Middle frontal gyrus (tissue), 1 donor: ENCODE data around the gene GNG3.
"Not testable (repeated sequence)": the region's sequence is repeated elsewhere in the genome, so short reads cannot be mapped to it uniquely, and the experiment has no call there.

Source experiments
- DNase-seq: peaks from one replicate; pipeline ENCODE4 v3.0.0-alpha.2; 2015; ENCODE audit warnings: low spot score; ENCODE audit errors: extremely low spot score

GNG3 gene

DNA sequence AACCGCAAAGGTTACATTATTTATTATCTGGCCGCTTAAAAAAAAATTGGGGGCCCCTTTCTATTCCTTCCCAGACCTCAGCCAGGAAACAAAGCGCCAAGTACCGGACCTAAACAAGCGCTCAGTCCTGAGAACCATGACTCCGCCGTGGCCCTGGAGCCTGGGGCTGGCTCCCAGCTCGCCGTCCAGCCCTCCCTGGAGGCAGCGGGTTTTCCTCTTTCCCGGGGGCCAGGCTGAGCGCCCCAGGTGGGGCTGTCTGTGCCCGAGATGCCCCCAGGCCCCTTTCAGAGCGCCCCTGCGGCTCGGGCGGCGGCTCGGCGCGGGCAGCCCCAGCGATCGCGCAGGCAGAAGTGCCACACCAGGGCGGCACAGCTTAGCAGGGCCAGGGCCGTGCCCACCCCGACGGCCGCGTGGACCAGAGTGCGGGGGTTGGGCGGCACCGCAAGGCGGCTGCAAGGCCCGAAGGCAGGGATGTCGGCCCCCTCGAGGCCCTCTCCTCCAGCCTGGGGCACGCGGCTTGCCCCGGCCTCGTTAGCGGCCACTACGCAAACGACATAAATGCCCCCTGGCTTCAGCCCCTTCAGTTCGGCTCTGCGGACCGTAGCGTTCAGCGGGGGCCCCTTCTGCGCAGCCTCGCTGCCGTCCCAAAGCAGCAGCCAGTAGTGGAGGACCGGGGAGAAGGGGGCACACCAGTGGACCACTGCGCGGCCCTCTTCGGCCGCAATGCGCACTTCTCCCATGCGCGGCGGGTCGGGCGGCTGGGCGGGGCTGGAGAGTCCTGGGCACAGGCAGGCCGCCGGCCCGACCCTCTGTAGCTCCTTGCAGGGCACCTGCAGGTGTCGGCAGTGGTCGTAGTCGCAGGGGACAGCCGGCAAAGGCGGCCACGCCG lies 19.7 kb upstream of the GNG3 start:
- no peak for DNase-seq

DNA sequence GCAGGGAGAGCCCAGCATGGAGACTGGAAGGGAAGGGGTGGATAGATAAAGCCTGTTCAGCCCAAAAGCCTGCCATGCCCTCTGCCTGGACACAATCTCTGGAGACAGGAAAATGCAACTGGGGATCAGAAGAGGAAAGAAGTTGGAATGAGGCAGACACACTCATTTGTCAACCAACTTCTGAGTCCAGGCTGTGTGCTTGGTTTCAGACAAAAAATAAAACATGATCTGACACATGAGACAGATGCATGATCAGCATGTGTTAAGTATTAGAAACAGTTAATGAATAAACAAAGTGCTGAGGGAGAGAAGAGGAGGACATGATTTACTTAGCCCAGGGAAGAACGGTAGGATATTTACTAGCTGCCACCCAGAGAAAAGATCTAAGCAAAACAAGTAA lies 19.0 kb upstream of the GNG3 start:
- no peak for DNase-seq

DNA sequence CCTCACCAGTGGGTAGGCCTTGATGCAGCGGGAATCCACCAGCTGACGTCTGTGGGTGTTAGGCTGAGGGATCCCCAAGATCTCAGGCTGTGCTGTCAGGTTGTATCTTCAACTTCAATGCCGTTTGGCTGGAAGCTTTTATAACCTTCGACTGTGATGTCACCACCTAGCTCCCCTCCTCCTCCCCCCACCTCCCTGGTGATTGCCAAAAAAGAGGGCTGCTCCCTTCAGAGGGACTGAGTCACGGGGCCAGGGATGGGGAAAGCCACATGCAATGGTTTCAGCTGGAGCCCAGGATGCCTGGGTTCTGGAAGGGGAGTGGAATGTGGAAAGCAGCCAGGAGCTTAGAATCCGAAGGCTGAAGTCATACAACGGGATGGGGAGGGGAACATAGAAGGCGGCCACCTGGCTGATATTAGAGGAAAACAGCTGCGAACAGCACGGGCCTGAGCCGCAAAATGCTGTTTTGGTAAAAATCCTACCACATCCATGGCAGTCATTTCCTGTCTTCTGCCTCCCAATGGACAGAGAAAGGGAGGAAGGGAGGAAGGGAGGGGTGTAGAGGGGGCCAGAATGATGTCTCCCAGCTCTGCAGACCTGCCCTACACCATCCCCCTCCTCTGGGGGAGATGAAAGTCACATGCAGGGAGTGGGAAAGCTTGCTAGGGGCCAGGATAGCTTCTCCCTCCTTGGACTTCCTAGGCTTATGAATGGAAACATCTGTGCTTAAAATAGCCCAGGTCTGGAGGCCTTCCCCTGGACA lies 17.9 kb upstream of the GNG3 start, which contains the start of gene LRRN4CL:
LRRN4CL (minus strand) TSS at position 110 of the 763 bp plus-strand sequence. CDS start 1,022 bp downstream, outside the sequence.
- peak; percentile 31 for DNase-seq

DNA sequence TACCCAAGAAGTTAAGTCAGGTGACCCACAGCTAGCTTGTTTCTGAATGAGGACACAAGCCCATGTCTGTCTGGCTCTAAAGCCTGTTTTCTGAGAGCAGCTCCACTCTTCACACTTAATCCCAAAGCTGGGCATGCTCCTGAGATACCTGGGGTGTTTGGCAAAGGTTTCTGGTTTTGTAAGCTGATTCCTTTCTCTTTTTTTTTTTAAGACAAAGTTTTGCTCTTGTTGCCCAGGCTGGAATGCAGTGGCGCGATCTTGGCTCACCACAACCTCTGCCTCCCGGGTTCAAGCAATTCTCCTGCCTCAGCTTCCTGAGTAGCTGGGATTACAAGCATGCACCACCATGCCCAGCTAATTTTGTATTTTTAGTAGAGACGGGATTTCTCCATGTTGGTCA lies 13.9 kb upstream of the GNG3 start:
- not testable (repeated sequence) for DNase-seq

DNA sequence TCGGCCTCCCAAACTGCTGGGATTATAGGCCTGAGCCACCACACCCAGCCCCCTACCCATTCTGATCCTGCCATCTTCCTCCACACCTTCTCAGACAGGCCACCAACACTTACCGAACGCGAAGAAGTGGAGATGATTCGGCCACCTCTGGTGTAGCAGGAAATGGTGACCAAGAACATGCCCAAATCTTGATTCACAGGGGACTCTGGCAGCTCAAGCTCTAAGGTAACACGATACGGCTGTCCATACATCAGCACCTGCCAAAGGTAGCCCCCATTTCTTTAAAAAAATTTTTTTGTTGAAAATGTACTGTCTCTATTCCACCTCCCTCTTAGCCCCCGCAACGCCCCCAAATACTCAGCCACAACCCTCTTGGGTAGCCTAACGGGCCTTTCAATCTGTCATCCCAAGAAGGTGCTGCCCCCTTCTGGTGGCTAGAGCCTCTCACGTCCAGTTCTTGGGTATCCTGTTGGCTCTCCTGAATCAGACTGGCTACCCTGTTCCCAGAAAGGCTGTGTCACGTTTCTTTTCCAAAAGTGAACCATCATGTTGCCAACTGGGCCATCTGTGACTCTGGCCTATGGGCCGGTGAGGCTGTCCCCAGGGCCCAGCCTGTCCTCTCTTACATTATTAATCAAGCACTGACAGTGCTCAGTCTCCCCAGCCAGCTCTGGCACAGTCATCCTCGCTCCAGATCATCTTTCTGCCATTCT lies 12.9 kb upstream of the GNG3 start:
- DNase-seq, result no peak

DNA sequence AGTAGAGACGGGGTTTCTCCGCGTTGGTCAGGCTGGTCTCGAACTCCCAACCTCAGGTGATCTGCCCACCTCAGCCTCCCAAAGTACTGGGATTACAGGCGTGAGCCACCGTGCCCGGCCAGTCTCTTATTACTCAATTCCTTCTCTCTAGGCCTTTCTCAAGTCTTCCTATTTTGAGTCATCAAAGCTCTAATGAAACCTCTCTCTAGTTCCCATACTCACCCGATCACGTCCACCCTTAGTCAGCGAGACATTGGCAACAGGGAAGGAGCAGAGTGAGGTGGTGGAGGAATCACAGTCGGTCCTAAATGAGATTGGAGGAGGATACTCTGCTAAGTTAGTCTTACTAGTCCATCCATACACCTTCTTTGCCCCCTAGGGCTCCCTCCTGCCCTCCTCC lies 5.2 kb upstream of the GNG3 start:
- DNase-seq, result no peak

DNA sequence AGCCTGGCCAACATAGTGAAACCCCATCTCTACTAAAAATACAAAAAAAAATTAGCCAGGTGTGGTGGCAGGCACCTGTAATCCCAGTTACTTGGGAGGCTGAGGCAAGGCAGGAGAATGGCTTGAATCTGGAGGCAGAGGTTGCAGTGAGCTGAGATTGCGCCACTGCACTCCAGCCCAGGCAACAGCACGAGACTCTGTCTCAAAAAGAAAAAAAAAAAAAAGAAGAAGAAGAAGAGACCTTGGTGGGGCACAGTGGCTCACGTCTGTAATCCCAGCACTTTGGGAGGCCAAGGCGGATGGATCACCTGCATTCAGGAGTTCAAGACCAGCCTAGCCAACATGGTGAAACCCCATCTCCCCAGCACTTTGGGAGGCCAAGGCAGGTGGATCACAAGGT lies 3.6 kb upstream of the GNG3 start:
- DNase-seq, result not testable (repeated sequence)

DNA sequence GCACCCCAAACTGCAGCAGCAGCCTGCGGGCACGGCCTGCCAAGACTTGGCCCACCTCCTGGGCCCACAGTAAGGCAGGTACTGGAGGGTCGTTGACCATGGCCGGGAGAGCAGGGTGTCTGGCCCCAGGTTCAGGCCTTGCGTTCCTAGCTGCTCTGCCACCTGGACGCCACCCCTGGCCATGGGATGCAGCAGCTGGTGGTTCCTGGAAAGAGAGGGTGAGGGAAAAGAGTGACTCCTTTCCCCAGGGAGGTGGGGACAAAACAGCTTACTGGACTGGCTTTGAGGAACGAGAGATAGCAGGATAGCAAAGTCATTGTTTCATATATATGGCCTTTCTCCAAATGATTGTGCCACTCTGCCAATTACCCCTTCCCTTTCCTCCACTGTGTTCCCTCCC lies 2.1 kb upstream of the GNG3 start:
- no peak for DNase-seq

DNA sequence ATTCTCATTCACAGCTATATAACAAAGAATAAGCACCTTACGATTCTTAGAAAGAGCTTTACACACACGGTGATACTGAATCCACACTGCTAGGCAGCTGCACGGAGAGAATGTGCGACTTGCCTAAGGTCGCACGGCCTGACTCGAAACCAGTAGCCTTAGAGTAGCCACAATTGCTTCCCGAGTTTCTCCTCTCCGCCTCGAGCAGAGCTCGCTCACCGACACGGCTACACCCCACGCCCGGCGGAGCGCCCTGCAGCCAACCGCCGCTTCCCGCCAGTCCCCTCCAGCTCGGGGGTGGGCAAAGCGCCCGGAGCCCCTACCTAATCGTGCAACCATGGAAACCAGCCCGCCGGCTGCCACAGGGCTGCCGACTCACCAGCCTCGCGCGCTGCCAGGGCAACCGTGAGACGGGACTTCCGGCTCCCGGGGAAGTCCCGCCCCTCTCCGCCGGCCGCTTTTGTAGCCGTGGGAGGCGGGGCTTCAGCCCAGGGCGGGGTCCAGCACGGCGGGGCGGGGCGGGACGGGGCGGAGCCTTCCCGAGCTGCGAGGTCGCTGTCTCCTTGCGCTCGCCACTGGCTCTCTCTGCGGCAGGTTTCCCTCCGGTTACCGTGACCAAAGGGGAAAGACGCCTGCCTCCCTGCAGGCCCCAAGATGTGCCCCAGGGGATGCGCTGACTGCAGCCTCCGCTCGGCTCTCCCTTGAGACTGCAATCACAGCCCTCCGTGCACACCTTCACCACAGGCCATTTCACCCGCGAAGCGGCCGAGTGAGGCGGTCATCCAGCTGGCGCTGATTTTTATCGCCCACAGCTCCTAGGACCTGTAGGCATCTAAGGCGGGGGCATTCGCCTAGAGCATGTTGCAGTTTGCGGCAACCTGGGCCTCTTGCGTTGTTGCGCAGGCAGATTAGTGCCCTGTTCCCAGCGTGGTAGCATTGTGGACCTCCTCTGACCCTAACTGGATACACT lies 1.3 kb upstream of the GNG3 start:
- peak; percentile 88 for DNase-seq

DNA sequence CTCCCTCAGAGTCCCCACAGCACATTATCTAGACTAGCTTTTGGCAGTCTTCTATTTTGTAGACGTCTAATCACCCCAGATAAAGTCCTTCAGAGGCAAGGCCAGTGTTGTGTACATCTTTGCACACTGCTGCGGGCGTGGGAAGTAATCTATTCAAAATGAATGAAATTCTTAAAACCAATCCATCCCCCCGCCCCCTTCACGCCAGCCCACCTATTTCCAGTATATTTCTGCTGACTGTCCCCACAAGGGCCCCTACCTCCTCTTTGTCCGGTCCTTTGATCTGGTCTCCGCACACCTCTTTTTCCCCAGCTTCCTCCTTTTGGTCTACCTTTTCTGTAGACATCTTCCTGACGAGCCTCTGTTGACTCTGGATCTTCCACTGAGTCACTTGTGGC lies 627 bp upstream of the GNG3 start:
- no peak for DNase-seq

DNA sequence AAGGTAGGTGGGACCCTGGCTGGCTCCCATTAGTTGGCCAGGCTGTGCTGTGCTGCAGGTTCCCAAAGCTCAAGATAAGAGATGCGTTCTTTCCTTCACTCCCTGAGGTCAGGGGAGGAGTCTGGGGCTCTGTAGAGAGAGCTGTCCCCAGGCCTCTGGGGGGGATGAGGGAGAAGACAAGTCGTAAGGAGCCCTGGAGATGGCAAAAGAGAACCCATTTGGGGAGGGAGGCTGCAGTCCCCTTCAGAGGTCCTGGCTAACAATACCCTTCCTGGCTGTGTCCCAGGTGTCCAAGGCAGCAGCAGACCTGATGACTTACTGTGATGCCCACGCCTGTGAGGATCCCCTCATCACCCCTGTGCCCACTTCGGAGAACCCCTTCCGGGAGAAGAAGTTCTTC lies 916 bp downstream of the GNG3 start:
- no peak for DNase-seq

DNA sequence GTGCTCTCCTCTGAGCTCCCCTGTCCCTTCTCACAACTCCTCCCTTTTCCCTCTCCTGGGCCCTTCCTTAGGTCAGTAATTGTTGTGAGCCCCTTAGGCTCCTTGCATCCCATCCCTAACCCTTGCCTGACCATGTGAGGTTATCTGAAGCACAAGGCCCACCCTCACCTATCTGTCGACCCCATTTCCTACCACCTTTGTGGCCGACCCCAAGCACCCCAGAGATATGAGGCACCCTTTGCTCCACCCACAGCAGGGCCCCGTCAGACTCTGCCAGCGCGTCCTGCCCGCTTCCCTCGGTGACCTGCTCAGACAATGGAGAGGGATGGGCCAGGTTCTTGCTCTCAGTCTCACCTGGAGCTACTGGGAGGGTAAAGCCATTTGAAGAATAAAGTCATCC lies 1.3 kb downstream of the GNG3 start:
- no peak for DNase-seq

DNA sequence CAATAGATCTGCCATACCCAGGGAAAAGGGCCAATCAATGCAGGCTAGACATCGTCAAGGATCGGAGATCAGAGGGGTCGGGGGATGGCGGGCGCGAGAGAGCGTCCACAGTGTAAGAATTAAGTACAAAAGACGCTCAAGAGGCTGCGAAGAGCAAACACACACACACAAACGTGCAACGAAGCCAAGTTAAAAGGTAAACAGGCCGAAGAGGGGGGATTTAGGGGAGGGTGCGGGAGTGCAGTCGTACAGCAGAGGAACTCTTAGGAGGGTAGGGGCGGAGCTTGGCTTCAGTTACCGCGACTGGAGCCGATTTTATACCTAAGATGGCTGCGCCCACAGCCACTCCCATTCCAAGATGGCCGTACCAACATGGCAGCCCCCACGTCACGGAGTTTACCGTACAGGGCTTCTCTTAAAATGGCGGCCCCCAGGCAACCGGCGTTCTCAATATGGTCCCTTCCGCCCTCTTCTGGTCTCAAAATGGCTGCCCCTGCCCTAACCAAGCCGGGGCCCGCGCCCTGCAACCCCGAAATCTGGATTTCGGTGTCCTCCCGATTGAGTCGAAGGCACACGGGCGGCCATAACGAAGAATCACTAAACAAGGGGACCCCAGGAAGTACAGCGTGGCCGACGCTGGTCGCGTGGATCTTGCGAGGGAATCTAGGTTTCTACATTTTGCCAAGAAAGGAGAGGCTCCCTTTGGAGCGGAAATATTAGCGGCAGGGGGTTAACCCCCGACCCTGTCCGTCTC lies 1.9 kb downstream of the GNG3 start:
- peak; percentile 96 for DNase-seq

DNA sequence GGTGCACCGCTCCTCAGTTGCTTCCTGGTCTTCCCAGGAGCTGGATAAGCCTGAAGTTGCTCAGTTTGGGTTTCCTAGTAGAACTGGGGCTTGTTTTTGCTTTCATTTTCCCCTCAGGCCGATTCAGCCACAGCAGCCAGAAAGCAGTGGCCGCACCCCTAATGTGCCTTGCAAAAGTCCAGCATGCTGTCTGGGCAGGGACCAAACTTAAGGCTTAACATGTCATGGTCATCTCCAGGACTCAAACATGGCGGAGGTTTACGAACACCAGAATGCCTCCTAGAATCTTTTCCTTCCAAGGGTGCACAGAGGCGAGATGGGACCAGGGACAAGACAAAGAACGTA lies 2.5 kb downstream of the GNG3 start:
- no peak for DNase-seq

DNA sequence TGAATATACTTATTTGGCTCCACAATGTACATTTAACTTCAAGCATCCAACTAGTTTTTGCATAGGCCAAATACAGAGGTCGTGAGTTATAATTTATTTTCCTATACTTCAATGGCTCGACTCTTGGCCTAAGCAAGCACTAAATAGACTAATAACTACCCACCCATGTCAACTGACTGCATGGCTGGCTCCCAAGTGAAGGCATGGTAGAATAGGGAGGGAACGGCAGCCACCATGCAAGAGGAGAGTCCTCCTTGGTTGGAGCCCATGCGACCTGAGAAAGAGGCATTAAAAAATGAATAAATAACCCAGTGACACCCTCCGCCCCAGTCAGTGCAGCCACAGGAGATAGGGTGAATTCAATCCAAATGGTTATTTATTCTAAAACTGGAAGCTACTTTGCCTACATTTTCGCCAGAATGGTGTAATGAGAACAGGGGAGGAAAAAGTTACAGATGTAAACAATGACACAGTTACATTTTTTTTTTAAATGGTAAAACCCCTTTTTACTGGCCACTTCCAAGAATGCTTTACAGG lies 4.9 kb downstream of the GNG3 start:
- DNase-seq, result no peak

DNA sequence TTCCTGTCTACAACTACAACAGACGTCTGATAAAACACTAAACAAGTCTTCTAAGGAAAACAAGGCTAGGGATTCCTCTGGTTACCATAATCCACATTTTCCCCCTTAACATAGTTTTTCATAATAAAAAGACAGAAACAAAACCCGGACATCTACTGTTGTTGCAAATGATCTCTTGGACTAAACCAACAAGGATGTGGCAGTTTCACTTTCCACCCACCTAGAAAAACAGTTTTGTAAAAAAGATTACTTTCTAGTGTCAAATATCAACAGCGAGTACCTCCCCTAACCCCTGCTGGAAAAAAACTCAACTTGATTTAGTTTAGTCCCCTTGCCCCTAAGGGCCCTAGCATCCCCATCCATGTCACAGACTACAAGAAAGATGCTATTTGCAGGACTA lies 5.4 kb downstream of the GNG3 start:
- DNase-seq, result no peak

DNA sequence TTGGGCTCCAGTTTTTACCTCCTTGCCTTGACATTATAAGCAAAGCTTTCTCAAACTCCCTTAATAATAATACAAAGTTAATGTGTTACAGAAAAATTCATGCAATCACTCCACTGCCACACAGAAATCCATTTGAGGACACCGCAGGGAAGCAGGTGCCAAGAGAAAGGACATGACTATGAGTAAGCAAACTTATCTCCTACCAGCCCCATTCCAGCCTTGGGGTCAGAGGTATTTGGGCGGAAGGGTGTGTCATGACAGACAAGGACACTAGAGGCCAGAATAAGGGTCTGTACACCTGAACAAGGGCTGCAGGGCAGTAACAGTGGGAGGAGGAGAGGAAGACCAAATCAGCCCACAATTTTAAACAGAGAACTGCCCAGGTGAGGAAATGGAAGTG lies 5.9 kb downstream of the GNG3 start:
- DNase-seq, result no peak

DNA sequence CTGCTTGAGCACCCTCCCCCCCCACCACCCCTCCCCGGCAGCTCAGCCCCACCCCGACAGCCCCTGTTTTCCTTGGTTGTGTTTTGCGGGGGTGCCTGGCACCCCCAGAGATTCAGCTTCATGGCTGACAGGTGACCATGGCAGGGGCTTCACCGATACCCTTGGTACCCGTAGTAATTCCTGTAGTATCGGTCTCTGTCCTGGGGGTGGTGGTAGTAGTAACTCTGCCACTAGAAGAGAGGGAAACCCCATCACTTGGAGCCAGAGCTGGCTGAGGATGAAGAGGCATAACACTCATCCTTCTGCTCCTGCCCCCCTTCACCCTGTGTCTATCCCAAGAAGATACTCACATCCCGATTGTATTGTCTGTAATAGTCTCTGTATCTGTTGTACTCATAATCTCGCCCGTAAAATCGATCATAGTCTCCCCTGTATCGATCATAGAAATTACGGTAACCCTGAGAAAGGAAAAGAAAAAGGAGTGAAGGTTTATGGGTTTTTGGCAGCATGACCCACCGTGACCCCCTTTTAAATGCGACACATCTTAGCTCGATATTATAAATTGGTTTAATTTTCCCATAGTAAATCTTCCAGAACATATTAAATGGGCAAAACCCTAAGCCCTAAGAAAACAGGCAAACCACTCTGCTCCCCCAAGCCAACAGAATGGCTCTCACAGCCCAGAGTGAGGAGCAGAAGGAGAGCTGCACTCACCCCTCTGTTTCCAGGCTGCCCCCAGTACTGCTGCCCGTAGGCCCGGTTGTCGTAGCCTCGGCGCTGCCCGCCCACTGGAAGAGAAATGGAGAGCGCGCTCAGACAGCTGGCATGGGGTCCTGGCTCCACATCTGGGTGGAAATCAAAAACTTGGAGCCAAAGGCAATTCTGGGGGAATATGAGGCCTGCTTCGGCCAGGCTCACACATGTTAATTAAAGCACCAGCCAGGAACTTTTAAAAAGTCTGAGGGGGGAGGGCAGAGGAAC lies 8.0 kb downstream of the GNG3 start:
- no peak for DNase-seq

DNA sequence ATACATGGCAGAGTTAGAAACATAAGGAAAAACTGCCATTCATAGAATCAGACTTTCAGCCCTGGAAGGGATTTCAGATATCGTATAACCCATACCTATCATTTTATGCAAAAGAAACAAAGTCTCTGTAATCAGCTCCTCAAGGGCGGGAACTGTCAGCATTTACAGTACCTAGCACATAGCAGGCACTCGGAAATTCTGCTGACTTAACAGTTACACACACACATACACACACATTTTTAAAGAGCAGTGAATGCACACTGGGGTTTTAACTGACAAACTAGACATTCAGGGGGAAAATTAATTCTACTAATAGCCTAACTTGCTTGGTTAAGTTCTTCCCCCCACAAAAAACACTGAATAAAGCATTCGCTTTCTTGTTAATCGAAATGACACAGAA lies 8.7 kb downstream of the GNG3 start:
- no peak for DNase-seq
